RWPE2 (cell line): ENCODE measurements around the gene CHRM4.

ENCODE experiments used
- ATAC-seq: fragments of 200-7000 bp; cut with Tn5 transposase; 3 replicates; pipeline ENCODE4 v1.9.1; 2021; ENCODE audit warnings: low read depth
- DNase-seq: peaks from one replicate; pipeline ENCODE4 v3.0.0-alpha.2; 2020; ENCODE audit warnings: low spot score
- H3K27ac ChIP-seq: fragments of 450-650 bp; 2 replicates; pipeline ENCODE4 v1.5.1; 2017; ENCODE audit warnings: mild to moderate bottlenecking; ENCODE audit not compliant: poor library complexity, severe bottlenecking
- H3K27me3 ChIP-seq: fragments of 250-450 bp; sonication (Bioruptor Pico); 2 replicates; pipeline ENCODE4 v1.5.1; 2021; ENCODE audit warnings: mild to moderate bottlenecking, moderate library complexity; ENCODE audit not compliant: insufficient read depth, poor library complexity, severe bottlenecking
- H3K36me3 ChIP-seq: fragments of 250-450 bp; sonication (Bioruptor Pico); 2 replicates; pipeline ENCODE4 v1.5.1; 2020; ENCODE audit warnings: low read depth, mild to moderate bottlenecking, moderate library complexity
- H3K4me1 ChIP-seq: fragments of 250-450 bp; sonication (Bioruptor Pico); 2 replicates; pipeline ENCODE4 v1.5.1; 2021; ENCODE audit warnings: mild to moderate bottlenecking, moderate library complexity; ENCODE audit not compliant: insufficient read depth, poor library complexity, severe bottlenecking
- H3K4me3 ChIP-seq: fragments of 250-450 bp; sonication (Bioruptor Pico); 2 replicates; pipeline ENCODE4 v1.5.1; 2021; ENCODE audit warnings: mild to moderate bottlenecking, moderate library complexity; ENCODE audit not compliant: severe bottlenecking
- H3K9me3 ChIP-seq: fragments of 250-450 bp; sonication (Bioruptor Pico); 2 replicates; pipeline ENCODE4 v1.5.1; 2021; ENCODE audit warnings: mild to moderate bottlenecking, moderate library complexity; ENCODE audit not compliant: severe bottlenecking
- CTCF ChIP-seq: fragments of 450-650 bp; IDR thresholded peaks from one replicate; pipeline ENCODE4 v1.5.1; 2017; ENCODE audit warnings: mild to moderate bottlenecking, moderate library complexity; ENCODE audit not compliant: poor library complexity, severe bottlenecking

The CHRM4 gene

GRCh38 chr11:46337626-46338345 is 53.8 kb downstream of the CHRM4 start:
- H3K4me1 ChIP-seq, result no peaks in the 10 kb centered on the region
- DNase-seq (no peak), ATAC-seq (no peak)
- H3K27ac ChIP-seq, result no peak overlapping the region
- TF ChIP-seq CTCF, result no peak
- H3K4me3 ChIP-seq, result no peak overlapping the region
- peaks cover 10% of the 10 kb centered on the region for H3K27me3 ChIP-seq
- H3K36me3 ChIP-seq, result no peaks in the 10 kb centered on the region
- H3K9me3 ChIP-seq, result no peaks in the 10 kb centered on the region

GRCh38 chr11:46336563-46337180 is 54.9 kb downstream of the CHRM4 start:
- no peak for TF ChIP-seq CTCF
- no peak overlapping the region for H3K27ac ChIP-seq
- no peak overlapping the region for H3K4me3 ChIP-seq
- DNase-seq (no peak), ATAC-seq (no peak)
- peaks cover 21% of the 10 kb centered on the region for H3K27me3 ChIP-seq
- no peaks in the 10 kb centered on the region for H3K4me1 ChIP-seq
- H3K9me3 ChIP-seq, result no peaks in the 10 kb centered on the region
- no peaks in the 10 kb centered on the region for H3K36me3 ChIP-seq

GRCh38 chr11:46335890-46336562 is 55.5 kb downstream of the CHRM4 start:
- no peak for TF ChIP-seq CTCF

GRCh38 chr11:46335271-46335670 is 56.3 kb downstream of the CHRM4 start:
- H3K36me3 ChIP-seq, result no peaks in the 10 kb centered on the region
- ATAC-seq (no peak), DNase-seq (no peak)
- peaks cover 35% of the 10 kb centered on the region for H3K27me3 ChIP-seq
- H3K4me1 ChIP-seq, result no peaks in the 10 kb centered on the region
- no peak for TF ChIP-seq CTCF
- H3K4me3 ChIP-seq, result no peak overlapping the region
- H3K9me3 ChIP-seq, result no peaks in the 10 kb centered on the region
- H3K27ac ChIP-seq, result no peak overlapping the region

More at GRCh38 chr11:46335890-46336562, 55.5 kb downstream of the CHRM4 start:
- Histone ChIP-seq H3K4me3 (no peak overlapping the region), H3K27me3 (peaks cover 27% of the 10 kb centered on the region), H3K4me1 (no peaks in the 10 kb centered on the region), H3K9me3 (no peaks in the 10 kb centered on the region), H3K27ac (no peak overlapping the region), H3K36me3 (no peaks in the 10 kb centered on the region)
- peak; percentile 29 for DNase-seq
- ATAC-seq, result no peak
